GM23338 (cell line): ENCODE measurements around the gene USP32. TPM values are rescaled to one million over a fixed set of nuclear protein-coding genes. Genes with fewer than 3 reads are reported as not detected.

Experiments used
- ATAC-seq: fragments of 200-7000 bp; cut with Tn5 transposase; 3 replicates; pipeline ENCODE4 v1.9.1; 2020
- DNase-seq: peaks from one replicate; pipeline ENCODE4 v3.0.0-alpha.2; 2015; ENCODE audit warnings: low spot score
- H2AFZ ChIP-seq: fragments of 200-600 bp; sonication (generic); 2 replicates; pipeline ENCODE4 v1.8.0; 2016; ENCODE audit warnings: antibody characterized with exemption, mild to moderate bottlenecking, moderate library complexity
- H3F3A ChIP-seq: fragments of 200-600 bp; sonication (generic); replicated peaks from 2 replicates; pipeline ENCODE4 v1.8.0; 2017; ENCODE audit warnings: antibody characterized with exemption, mixed run types, low read depth
- H3K27ac ChIP-seq: fragments of 200-600 bp; sonication (generic); 2 replicates; pipeline ENCODE4 v1.6.1; 2016; ENCODE audit warnings: low read depth
- H3K27me3 ChIP-seq: fragments of 200-600 bp; sonication (generic); 2 replicates; pipeline ENCODE4 v1.8.0; 2016; ENCODE audit warnings: mild to moderate bottlenecking, mixed run types, moderate library complexity; ENCODE audit not compliant: insufficient read depth
- H3K36me3 ChIP-seq: fragments of 200-600 bp; sonication (generic); 2 replicates; pipeline ENCODE4 v1.8.0; 2016; ENCODE audit warnings: mild to moderate bottlenecking; ENCODE audit not compliant: insufficient read depth
- H3K4me1 ChIP-seq: fragments of 200-600 bp; sonication (generic); 2 replicates; pipeline ENCODE4 v1.8.0; 2016; ENCODE audit warnings: mild to moderate bottlenecking, moderate library complexity; ENCODE audit not compliant: insufficient read depth
- H3K4me2 ChIP-seq: fragments of 200-600 bp; sonication (generic); 2 replicates; pipeline ENCODE4 v1.7.1; 2017; ENCODE audit warnings: mixed run types
- H3K4me3 ChIP-seq: fragments of 200-600 bp; sonication (generic); 2 replicates; pipeline ENCODE4 v1.6.1; 2016; ENCODE audit warnings: mixed run types
- H3K79me2 ChIP-seq: fragments of 200-600 bp; sonication (generic); replicated peaks from 2 replicates; pipeline ENCODE4 v1.8.0; 2017; ENCODE audit warnings: mild to moderate bottlenecking; ENCODE audit not compliant: insufficient read depth
- H3K9me2 ChIP-seq: fragments of 200-600 bp; sonication (generic); 2 replicates; pipeline ENCODE4 v1.8.0; 2017; ENCODE audit not compliant: insufficient read depth
- H4K20me1 ChIP-seq: fragments of 200-600 bp; sonication (generic); replicated peaks from 2 replicates; pipeline ENCODE4 v1.8.0; 2017; ENCODE audit warnings: mild to moderate bottlenecking; ENCODE audit not compliant: insufficient read depth
- H3K27ac Mint-ChIP-seq: 2 replicates; pipeline ENCODE4 v1.8.0; 2020; ENCODE audit warnings: inconsistent platforms, mild to moderate bottlenecking, moderate library complexity, mixed read lengths
- H3K27me3 Mint-ChIP-seq: 3 replicates; pipeline ENCODE4 v1.8.0; 2022; ENCODE audit warnings: low read depth, mild to moderate bottlenecking, moderate library complexity, mixed read lengths, inconsistent platforms; ENCODE audit not compliant: insufficient read depth, poor library complexity
- H3K36me3 Mint-ChIP-seq: 3 replicates; pipeline ENCODE4 v1.8.0; 2021; ENCODE audit warnings: low read depth, mild to moderate bottlenecking, inconsistent platforms, moderate library complexity, mixed read lengths
- H3K4me1 Mint-ChIP-seq: 3 replicates; pipeline ENCODE4 v1.8.0; 2020; ENCODE audit warnings: mild to moderate bottlenecking, inconsistent platforms, mixed read lengths
- H3K4me3 Mint-ChIP-seq: 3 replicates; pipeline ENCODE4 v1.8.0; 2021; ENCODE audit warnings: moderate library complexity, mild to moderate bottlenecking, inconsistent platforms, mixed read lengths
- H3K9me3 Mint-ChIP-seq: 3 replicates; pipeline ENCODE4 v1.8.0; 2020; ENCODE audit warnings: moderate library complexity, mild to moderate bottlenecking, inconsistent platforms, mixed read lengths
- NANOG ChIP-seq: IDR thresholded peaks from 2 replicates; pipeline ENCODE4 v1.6.1; 2016; ENCODE audit warnings: antibody characterized with exemption, borderline replicate concordance
- ZNF462 ChIP-seq: fragments of 250-450 bp; sonication (Bioruptor Pico); IDR thresholded peaks from 2 replicates; pipeline ENCODE4 v1.5.0; 2020; ENCODE audit warnings: mild to moderate bottlenecking, moderate library complexity
- polyA plus RNA-seq: library from polyadenylated mRNA; unstranded; fragments of >200 nt; fragmentation: Nextera tagmentation; extraction: Ambion mirVana; gene quantifications from 2 replicates; pipeline ENCODE4 v1.2.1, GENCODE V29; 2016
- total RNA-seq: library from RNA; depleted of rRNA; stranded (reverse); fragments of >200 nt; shearing (Covaris generic); gene quantifications from 2 replicates; pipeline ENCODE4 v1.2.3, GENCODE V29; 2014
- TF ChIP-seq, protein P1 (sequence below), 2 experiments: fragments of 200-600 bp in 1 of 2; sonication (generic) in 1 of 2; conservative IDR thresholded peaks; 2 replicates each; pipeline versions ENCODE4 v1.5.1 to v1.6.1; 2016 to 2017; ENCODE audit warnings: antibody characterized with exemption in 2 of 2, low read depth in 2 of 2, mild to moderate bottlenecking in 2 of 2, moderate library complexity in 1 of 2

Gene USP32
- total and polyA plus RNA-seq, 2 experiments from 2014 or later, result 43.6 to 129 TPM

DNA sequence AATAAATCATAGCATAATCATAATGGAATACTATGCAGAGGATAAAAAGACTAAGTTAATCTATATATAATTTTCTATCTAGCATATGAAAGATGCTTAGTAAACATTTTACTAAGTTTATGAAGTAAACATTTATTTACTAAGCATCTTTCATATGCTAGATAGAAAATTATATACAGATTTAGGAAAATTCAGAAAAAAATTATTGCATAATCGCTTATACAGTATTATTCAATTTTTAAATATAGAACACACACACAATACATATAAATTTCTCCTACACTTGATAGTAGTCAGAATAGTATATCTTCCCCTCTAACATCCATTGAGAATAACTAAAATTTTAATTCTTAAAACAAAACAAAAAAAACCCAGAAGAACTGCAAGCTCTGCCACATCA is 131.4 kb downstream of the USP32 start:
- Mint-ChIP-seq H3K4me3 (no peak overlapping the region), H3K9me3 (no peaks in the 10 kb centered on the region), H3K4me1 (peaks cover 30% of the 10 kb centered on the region; the same call in 2 of the 3 replicates), H3K27ac (no peak overlapping the region), H3K27me3 (no peaks in the 10 kb centered on the region), H3K36me3 (peaks cover 22% of the 10 kb centered on the region; the same call in 2 of the 3 replicates)
- Histone ChIP-seq H3K27ac (no peak overlapping the region), H3K4me2 (no peak overlapping the region), H3F3A (no peaks in the 10 kb centered on the region), H3K4me1 (peaks cover 32% of the 10 kb centered on the region), H3K36me3 (no peaks in the 10 kb centered on the region; the same call in 1 of the 2 replicates), H2AFZ (no peak overlapping the region), H3K27me3 (no peaks in the 10 kb centered on the region), H3K4me3 (no peak overlapping the region), H3K9me2 (no peaks in the 10 kb centered on the region), H4K20me1 (0 out of 2 replicates have a peak, but pooled peaks cover 3% of the 10 kb centered on the region), H3K79me2 (peaks cover 7% of the 10 kb centered on the region; the same call in 1 of the 2 replicates)
- DNase-seq, result no peak
- TF ChIP-seq, protein P1, sequence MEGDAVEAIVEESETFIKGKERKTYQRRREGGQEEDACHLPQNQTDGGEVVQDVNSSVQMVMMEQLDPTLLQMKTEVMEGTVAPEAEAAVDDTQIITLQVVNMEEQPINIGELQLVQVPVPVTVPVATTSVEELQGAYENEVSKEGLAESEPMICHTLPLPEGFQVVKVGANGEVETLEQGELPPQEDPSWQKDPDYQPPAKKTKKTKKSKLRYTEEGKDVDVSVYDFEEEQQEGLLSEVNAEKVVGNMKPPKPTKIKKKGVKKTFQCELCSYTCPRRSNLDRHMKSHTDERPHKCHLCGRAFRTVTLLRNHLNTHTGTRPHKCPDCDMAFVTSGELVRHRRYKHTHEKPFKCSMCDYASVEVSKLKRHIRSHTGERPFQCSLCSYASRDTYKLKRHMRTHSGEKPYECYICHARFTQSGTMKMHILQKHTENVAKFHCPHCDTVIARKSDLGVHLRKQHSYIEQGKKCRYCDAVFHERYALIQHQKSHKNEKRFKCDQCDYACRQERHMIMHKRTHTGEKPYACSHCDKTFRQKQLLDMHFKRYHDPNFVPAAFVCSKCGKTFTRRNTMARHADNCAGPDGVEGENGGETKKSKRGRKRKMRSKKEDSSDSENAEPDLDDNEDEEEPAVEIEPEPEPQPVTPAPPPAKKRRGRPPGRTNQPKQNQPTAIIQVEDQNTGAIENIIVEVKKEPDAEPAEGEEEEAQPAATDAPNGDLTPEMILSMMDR (conservative IDR thresholded peaks at IDR 0.05; ENCODE audit: low read depth in 2 of 2), result no peak
- TF ChIP-seq ZNF462 (CRISPR knock-in tag) (no peak), NANOG (no peak)
- no peak for ATAC-seq
